EL (cell line): Measurements from ENCODE around the gene OR51M1.
"Not testable (repeated sequence)": the region's sequence is repeated elsewhere in the genome, so short reads cannot be mapped to it uniquely, and the experiment has no call there.

Source experiments
- DNase-seq: peaks from one replicate; pipeline ENCODE4 v3.0.0-alpha.2; 2016

OR51M1 gene, protein sequence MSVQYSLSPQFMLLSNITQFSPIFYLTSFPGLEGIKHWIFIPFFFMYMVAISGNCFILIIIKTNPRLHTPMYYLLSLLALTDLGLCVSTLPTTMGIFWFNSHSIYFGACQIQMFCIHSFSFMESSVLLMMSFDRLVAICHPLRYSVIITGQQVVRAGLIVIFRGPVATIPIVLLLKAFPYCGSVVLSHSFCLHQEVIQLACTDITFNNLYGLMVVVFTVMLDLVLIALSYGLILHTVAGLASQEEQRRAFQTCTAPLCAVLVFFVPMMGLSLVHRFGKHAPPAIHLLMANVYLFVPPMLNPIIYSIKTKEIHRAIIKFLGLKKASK

DNA sequence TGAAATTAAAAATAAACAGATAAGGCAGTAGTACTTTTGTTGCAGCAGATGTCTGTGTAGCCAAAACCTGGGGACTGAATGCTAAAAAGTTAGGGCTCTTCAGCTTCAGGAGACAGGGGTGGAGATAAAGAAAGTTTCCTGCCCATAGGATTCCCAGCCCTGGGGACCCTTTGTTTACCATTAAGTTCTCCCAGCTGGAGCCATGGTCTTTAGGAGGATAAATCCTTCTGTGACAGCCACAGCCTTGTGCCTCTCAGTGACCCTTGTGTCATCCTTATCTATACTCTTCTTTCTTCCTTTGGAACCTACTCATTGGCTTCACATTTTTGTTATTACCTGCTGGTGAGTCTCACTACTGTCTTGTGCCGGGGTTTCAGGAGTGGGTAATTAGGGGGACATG, at the start of gene OR51M1:
Gene OR51M1, plus strand, starts transcription at position 237 of the 400 bp plus-strand sequence. CDS start 5,587 bp downstream, outside the sequence.
- no peak for DNase-seq

DNA sequence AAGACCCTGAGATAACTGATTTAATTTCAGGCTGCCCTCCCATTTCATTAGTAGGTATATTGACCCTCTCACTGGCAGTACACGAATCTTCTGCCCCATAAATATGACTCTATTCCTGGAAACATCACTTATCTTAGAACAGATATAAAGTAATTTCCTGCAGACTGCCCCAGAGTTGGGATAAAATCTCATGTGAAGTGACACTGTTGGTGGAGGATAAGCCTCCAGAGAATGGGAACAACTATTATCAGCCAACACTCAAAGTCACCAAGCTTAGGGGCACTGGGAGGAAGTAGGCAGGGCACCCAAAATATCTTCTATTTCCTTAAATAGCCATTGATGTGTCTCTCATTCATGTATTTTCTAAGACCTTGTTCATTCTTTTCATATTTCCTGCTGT, 48.4 kb upstream of the OR51M1 start:
- DNase-seq = no peak

DNA sequence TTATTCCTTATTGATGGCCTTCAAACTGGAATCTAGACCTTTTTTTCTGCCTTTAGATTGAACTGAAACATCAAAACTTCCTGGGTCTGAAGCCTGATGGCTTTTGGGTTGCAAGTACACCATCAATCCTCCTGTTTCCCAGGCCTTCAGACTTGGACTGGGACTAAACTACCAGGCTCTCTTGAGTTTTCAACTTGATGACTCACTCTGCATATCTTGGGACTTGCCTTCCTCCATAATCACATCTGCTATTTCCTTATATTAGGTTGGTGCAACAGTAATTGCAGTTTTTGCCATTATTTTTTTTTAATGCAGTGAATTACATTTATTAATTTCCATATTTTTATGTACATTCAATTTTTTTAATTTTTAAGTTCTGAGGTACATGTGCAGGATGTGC, 47.3 kb upstream of the OR51M1 start:
- DNase-seq = peak; percentile 48

DNA sequence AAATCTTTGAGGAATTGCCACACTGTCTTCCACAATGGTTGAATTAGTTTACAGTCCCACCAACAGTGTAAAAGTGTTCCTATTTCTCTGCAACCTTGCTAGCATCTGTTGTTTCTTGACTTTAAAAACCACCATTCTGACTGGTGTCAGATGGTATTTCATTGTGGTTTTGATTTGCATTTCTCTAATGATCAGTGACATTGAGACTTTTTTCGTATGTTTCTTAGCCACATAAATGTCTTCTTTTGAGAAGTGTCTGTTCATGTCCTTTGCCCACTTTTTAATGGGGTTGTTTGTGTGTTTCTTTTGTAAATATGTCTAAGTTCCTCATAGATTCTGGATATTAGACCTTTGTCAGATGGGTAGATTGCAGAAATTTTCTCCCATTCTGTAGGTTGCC, 46.4 kb upstream of the OR51M1 start:
- DNase-seq = not testable (repeated sequence)

DNA sequence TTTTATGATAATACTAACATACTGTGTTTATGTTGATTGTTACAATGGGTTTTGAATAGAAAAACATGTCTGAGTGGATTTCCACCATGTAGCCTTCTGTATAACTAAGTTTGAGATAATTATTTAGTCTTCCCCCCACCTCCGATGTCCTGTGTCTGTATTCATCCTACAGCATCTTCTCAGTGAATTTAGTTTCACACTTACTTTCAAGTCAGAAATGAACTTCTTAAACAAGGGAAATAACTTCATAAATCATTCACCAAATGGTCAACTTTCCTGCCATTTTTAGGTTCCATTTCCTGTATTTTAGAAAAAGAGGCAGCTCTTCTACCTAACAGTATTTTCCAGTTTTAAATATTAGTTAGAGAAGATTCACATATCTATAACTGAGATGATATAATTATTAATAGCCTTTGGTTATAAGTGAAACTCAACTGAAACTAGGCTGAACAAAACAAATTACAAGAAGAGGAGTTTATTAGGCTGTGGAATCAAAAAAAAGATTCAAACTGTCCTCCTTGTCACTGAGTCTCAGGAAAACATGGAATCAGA, 43.8 kb upstream of the OR51M1 start:
- DNase-seq = no peak

DNA sequence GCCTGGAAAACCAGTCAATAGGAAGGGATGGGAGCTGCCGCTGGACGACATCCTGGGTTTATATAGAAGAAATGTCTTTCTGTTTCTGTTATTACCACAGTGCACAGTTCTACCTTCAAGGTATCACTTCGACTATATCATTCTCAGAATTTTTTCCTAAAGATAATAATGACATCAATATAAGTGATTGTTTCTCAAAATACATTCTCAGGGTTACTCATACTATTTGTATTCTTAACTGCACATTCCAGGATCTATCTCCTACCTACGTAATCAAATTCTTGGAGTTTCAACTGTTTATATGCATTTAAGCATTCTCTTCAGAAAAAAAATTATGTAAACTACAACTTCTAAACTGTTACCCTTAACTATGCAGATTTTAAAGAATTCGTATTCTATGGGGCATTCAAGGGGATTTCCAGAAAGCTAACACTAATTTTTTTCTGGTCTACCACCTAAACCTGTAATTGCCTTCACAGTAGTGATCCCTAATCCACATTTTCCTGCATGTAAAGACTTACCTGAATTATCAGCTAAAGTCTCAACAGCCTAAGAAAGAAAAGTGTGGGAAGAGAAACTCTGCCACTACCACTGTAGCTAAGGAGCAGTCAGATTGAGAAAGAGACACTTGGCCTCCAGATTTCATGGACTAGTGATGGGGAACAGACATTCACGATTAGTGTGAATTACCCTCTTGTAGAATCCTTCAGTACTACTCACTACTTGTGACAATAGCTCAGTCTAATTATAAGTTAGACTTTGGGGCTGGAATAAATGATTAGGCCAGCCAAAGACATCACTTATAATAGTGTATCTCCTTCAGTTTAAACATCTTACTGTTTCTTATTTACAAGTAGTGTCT, 39.9 kb upstream of the OR51M1 start, which contains the start of gene OR51B5:
Gene OR51B5, minus strand, starts transcription at position 51 of the 862 bp plus-strand sequence. Its CDS starts 0 bp downstream, at position 51.
- DNase-seq = peak; percentile 46

DNA sequence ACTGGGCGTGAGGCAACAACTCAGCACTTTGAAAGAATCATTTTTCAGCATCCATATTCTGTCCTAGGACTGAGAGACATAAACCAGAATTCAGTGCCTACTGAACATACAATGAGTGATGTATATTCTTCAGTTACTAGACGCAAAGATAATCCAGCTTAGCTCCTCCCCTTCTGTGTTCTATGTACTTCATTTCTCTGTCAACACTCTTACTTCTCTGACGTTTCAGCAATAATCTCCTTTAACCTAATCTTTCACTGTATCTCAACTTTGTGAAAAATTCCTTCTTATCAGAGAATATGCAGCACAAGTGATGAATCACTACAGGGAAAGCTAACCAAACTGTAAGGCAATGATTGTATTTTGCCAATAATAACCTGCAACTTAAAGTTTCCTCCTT, 37.8 kb upstream of the OR51M1 start:
- DNase-seq = no peak

DNA sequence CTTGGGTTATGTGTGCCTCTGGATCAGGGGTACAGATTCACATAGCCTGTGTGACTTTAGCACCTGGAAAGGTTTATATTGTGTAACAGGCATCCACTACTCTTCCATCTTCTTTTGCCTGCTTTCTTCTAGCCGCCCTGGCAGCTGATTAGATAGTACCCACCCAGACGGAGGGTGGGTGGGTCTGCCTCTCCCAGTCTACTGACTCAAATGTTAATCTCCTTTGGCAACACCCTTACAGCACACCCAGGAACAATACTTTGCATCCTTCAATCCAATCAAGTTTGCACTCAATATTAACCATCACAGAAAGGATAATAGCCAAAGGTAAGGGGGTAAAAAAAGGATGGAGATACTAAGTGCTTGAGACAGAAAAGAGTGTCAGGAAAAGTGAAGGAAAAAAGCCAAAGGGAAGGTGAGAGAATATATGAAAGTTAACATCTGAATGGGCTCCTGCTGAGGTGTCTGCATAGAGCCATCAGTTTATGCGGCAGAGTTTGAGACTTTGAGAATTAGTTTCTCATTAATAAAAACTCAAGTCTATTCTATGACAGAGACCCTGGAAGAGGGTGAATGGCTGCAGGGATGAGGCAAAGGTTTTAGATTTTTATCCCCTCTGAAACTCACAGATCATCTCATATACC, 34.9 kb upstream of the OR51M1 start:
- no peak for DNase-seq

DNA sequence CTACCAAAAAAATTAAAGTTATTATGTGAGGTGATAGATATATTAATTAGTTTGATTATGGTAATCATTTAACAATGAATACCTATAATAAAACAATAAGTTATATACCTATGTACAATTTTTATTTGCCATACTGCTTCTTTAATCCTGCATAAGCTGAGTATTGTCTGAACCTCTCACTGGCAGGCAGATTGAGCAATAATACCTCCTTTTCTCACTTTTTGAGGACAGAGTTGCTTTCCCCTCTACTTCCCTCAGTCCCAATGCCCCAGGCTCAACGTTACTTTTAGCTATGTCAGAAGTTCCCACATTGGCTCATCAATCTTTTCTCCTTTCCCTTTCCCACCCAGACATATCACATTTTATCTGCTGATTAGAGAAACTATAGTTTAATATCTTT, 34.1 kb upstream of the OR51M1 start:
- no peak for DNase-seq

DNA sequence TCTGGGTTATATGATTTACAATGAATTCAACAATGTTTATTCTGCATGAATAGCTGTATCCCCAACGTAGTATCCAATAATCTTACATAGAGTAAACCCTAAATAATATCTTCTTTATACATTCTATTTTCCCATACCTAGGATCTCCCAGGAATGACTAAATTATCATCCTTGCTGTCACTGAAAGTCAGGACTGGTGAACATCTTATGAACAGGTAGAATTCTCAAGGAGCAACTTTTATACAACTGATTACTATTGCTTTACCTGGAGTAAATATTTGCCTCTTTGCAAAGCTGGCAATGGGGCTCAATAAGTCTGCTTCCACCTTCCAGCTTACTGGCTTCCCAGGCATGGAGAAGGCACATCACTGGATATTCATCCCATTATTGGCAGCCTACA, 32.4 kb upstream of the OR51M1 start, which contains the start of gene OR51B6:
Gene OR51B6, plus strand, starts transcription at position 301 of the 400 bp plus-strand sequence. Its CDS starts 0 bp downstream, at position 301.
- no peak for DNase-seq

DNA sequence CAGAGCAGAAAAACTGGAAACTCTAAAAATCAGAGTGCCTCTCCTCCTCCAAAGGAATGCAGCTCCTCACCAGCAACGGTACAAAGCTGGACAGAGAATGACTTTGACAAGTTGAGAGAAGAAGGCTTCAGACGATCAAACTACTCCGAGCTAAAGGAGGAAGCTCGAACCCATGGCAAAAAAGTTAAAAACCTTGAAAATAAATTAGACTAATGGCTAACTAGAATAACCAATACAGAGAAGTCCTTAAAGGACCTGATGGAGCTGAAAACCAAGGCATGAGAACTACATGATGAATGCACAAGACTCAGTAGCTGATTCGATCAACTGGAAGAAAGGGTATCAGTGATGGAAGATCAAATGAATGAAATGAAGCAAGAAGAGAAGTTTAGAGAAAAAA, 27.6 kb upstream of the OR51M1 start:
- DNase-seq = not testable (repeated sequence)

DNA sequence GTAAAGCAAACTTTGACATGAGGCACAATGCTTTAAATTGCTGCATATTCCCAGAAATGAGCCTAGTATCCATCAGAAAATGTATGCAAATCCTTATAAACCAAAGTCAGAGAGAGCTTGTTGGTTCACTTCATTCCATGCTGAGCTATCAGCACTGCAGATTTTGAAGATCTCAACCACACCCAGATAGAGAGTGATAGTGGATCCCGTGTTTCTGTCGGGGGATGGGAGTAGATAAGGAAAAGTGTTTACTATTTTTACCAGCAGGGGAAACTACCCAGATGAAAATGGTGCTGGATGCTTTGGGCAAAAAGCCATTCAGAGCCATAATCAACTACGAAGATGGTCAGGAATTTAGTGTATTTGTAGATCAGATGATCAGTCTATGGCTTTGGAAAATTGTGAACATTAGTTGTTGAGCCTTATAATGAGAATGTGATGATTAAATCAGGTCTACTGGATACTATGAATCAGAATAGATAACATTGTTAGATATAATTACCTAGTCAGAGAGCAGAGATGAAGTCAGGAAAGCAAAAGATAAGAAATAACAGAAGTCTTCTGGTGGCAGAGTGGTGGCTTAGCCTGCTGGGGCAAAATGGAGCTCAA, 21.5 kb upstream of the OR51M1 start:
- DNase-seq = no peak

DNA sequence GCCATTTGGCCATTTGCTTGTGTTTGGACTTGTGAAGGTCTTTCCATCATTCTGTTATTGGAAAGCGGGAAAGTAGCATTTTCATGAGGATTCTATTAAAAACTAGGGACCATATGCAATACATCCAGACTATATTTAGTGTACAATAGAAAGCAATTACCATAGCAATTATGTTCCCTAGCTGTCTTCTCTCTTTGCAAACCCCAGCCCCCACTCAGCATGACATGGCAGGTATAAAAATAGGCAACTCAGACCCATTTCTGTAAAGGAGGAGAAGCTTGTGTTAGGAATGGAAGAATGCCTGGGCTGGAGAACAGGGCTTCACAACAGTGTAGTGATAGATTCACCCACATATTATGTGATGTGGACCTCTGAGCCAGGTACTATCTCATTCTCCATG, 19.9 kb upstream of the OR51M1 start:
- DNase-seq = peak; percentile 30

DNA sequence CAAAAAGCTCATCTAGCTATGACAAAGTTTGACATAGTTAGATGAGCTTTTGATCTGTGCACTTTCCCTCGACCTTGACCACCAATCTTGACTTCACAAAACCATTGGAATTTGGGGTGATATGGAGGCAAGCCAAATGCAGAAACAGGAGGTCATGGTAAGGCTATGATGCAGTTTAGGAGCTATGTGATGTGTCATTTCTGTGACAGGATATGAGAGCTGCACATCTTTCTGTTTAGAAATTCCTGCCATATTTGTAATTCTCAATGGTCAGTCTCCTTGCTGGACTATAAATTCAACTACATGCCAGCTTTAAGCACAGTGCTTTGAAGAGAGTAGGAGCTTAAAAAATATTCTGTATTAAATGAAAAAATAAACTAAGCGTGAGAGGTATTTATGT, 19.4 kb upstream of the OR51M1 start:
- peak; percentile 98 for DNase-seq

DNA sequence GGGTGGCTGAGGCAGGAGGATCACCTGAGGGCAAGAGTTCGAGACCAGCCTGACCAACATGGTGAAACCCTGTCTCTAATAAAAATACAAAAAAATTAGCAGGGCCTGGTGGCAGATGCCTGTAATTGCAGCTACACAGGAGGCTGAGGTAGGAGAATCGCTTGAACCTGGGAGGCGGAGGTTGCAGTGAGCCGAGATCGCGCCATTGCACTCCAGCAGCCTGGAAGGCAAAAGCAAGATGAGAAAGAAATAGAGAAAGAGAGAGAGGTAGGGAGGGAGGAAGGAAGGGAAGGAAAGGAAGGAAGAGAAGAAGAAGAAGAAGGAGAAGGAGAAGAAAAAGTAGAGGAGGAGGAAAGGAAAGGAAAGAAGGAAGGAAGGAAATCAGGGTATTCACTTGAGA, 17.2 kb upstream of the OR51M1 start:
- DNase-seq = not testable (repeated sequence)

DNA sequence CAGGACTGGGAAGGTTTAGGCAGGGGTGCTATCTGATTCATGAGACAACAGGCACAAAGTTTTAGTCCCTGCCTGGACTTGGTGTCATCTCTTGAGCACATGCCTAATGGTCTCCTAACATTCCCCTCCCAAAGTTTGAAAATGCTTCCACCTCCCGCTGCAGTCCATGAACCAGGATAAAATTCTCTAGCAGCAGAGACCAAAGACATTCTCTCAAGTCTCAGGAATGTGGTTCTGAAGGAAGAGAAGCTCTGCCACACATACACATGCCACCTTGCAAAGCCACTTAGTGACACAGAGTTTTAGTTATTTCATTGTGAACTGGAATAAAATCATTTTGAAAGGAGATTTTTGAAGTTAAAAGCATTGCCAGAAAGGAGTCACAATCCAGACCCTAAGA, 16.8 kb upstream of the OR51M1 start:
- DNase-seq = peak; percentile 71

DNA sequence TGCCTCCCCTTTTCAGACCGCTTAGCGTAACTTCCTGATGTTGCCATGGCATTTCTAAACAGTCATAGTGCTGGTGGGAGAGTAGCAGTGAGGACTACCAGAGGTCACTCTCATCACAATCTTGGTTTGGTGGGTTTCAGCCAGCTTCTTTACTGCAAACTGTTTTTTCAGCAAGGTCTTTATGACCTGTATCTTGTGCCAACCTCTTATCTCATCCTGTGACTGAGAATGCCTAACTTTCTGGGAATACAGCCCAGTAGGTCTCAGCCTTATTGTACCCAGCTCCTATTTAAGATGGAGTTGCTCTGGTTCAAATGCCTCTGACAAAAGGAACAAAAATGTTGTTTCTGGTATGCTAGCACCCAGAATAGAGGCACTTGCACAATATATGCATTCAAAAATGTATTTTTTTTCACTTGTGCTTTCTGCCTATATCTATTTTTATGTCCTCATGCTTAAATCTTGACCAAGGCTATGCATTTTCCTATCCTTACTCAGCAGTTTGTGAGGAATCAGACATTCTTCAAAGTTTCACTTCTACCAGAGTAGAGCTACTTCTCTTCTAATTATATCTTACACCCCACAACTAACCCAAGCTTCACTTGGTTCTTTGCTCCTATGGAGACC, 16.1 kb upstream of the OR51M1 start:
- peak; percentile 79 for DNase-seq

DNA sequence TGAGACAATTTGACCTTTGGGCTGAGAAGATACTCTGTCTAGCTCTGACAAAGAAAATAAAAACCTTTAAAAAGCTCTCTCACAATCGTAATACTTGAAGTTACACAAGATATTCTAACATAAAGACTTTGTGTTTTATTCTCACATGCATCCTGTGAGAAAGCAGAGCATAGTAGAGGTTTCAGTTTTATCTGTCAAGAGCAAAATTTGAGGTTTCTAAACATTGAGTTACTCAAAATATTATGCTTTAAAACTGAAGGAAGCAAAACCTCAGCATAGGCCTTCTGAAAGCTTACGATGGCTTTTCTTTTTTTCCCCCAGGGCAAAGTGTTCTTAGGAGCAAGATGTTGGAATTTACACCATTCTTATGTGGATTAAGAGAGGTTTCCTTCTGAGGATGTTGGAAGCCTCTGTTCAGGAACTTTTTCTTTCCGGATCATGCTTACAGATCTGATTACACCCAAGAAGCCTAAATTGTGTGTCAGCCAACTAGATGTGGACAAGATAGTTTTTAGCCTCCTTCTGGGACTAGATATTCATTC, 15.0 kb upstream of the OR51M1 start:
- peak; percentile 37 for DNase-seq

DNA sequence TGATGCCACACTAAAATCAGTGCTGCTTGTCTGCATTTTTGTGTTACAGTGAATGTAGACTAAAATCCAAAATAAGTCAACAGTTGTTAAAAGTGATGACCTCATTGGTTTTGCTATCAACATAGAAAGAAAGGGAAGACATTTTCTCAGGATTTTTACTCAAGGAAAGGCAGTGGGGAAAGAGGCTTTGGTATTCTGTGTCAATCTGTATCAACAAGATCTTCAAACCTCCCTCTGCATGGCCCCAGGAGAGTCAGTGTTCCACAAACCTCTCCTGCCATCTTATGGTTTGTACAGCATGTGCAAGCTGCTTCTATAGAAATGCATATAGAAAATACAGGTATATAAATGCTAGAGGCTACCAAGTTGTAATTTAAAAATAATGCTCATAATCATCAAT, 13.8 kb upstream of the OR51M1 start:
- peak; percentile 76 for DNase-seq

DNA sequence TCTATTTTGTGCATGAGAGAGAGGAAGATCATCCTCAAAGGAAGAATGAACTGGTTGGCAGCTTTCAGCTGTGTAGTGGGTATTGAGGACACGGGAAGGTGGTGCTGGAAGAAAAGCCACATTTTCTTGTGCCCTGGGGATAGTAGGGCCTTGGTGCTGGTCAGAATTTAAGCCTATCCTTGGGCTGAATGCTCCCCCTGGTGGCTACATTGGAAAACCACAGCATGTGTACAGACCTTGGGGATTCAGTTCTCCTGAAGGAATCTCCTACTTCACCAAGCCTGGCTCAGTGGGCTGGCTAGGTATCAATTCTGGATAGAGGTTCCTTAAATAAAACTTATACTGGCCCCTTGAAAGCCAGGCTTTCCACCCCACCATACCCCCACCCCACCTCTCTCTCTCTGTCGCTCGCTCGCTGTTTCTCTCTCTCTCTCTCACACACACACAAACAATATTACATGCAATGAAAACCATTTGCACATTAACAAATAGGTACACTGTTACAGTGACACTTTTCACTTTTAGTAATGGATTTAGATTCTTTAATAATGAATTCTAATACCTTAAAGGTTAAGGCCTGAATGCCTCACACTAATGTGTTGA, 2.8 kb upstream of the OR51M1 start:
- DNase-seq = peak; percentile 74

DNA sequence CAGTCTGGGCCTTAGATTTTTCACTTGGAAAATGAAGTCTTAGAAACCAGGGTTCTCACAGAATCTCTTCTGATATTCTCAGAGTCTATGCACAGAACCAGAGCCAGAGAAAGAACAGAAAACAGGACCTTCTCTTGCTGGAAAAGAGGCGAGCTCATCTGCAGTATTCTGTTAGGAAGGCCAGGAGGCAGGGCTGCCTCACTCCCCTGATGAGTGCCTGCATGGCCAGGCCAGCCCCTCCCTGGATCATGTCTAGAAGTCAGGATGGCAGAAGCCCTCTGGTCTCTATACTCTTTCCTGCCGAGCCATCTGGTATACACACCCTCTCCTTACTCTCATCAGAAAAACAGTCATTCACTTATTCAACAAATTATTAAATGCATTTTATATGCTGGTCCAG, 723 bp downstream of the OR51M1 start:
- DNase-seq = no peak
